Activated T-cell treated with anti-CD3 and anti-CD28 coated beads, Interleukin-2, amount 50 U/mL, for 72 hours (primary cell): ENCODE data around the gene UMODL1. TPM values are rescaled to one million over a fixed set of nuclear protein-coding genes. Genes with fewer than 3 reads are reported as not detected.

Source experiments
- ATAC-seq, 2 donors: fragments of 150-1000 bp; cut with Tn5 transposase; replicated peaks in 1 of 2; 2 replicates each; pipeline ENCODE4 v1.10.0; 2021; ENCODE audit warnings: moderate library complexity in 2 of 2, mild to moderate bottlenecking in 1 of 2
- DNase-seq, 2 donors: peaks; one replicate each; pipeline ENCODE4 v3.0.0; 2021 to 2022; ENCODE audit warnings: mixed read lengths in 1 of 2
- H3K27ac Mint-ChIP-seq: one replicate; pipeline ENCODE4 v1.8.0; 2022; ENCODE audit warnings: mild to moderate bottlenecking, moderate library complexity, mixed read lengths
- H3K27me3 Mint-ChIP-seq: one replicate; pipeline ENCODE4 v1.8.0; 2022; ENCODE audit warnings: low read depth, mixed read lengths
- H3K36me3 Mint-ChIP-seq, 2 donors: one replicate each; pipeline ENCODE4 v1.8.0; 2022; ENCODE audit warnings: mixed read lengths in 2 of 2, mild to moderate bottlenecking in 1 of 2; ENCODE audit not compliant: insufficient read depth in 2 of 2
- H3K4me1 Mint-ChIP-seq: one replicate; pipeline ENCODE4 v1.8.0; 2022; ENCODE audit warnings: low read depth, mixed read lengths
- H3K4me3 Mint-ChIP-seq, 2 donors: one replicate each; pipeline ENCODE4 v1.8.0; 2022; ENCODE audit warnings: mild to moderate bottlenecking in 2 of 2, mixed read lengths in 2 of 2, moderate library complexity in 2 of 2
- H3K9me3 Mint-ChIP-seq, 2 donors: one replicate each; pipeline ENCODE4 v1.8.0; 2022; ENCODE audit warnings: mixed read lengths in 2 of 2
- total RNA-seq, 2 donors: library from RNA; stranded (reverse); gene quantifications; one replicate each; pipeline ENCODE4 v1.2.3, GENCODE V29; 2022

UMODL1 gene
- total RNA-seq, 2 donors from 2014 or later = 0.39 to 0.89 TPM

GRCh38 chr21:42083361-42083690 is 12.2 kb downstream of the UMODL1 start:
- DNase-seq (no peak), ATAC-seq (no peak)
- Mint-ChIP-seq H3K27me3 (no peaks in the 10 kb centered on the region), H3K27ac (no peak overlapping the region), H3K36me3 (no peaks in the 10 kb centered on the region), H3K4me1 (no peaks in the 10 kb centered on the region), H3K4me3 (no peak overlapping the region), H3K9me3 (no peaks in the 10 kb centered on the region)

- H3K27me3 Mint-ChIP-seq = no peaks in the 10 kb centered on the region
- H3K36me3 Mint-ChIP-seq = no peaks in the 10 kb centered on the region
- H3K9me3 Mint-ChIP-seq = no peaks in the 10 kb centered on the region
- no peak overlapping the region for H3K4me3 Mint-ChIP-seq
- DNase-seq (no peak), ATAC-seq (no peak)
- no peak overlapping the region for H3K27ac Mint-ChIP-seq
- peaks cover 6% of the 10 kb centered on the region for H3K4me1 Mint-ChIP-seq
These were observed 13.0 kb downstream of the UMODL1 start for GRCh38 chr21:42084079-42084478.

GRCh38 chr21:42085246-42086077 is 14.3 kb downstream of the UMODL1 start:
- no peaks in the 10 kb centered on the region for H3K27me3 Mint-ChIP-seq
- ATAC-seq (no peak), DNase-seq (no peak)
- no peak overlapping the region for H3K4me3 Mint-ChIP-seq
- H3K9me3 Mint-ChIP-seq = no peaks in the 10 kb centered on the region
- no peak overlapping the region for H3K27ac Mint-ChIP-seq
- no peaks in the 10 kb centered on the region for H3K36me3 Mint-ChIP-seq
- peaks cover 20% of the 10 kb centered on the region for H3K4me1 Mint-ChIP-seq

DNA sequence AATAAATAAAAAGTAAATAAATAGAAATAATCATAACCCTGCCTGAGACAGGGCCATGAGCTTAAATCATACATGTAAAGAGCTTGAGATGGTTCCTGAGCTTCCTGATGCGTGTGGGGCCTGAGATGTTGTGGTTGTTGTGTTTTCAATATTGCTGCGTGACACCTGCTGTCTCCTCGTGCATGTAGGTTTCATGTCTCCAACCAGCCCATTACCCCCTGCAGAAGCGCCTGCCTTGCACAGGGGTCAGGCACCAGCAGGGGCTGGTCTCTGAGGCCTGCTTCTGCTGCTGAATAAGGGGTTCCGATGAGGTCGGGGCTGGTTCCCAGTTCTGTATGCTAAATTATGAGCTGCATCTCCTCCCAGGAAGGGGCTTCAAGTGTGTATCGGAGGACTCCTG is 15.9 kb downstream of the UMODL1 start:
- Mint-ChIP-seq H3K36me3 (no peaks in the 10 kb centered on the region), H3K4me3 (no peak overlapping the region), H3K4me1 (peaks cover 22% of the 10 kb centered on the region), H3K27ac (no peak overlapping the region), H3K9me3 (no peaks in the 10 kb centered on the region), H3K27me3 (peaks cover 11% of the 10 kb centered on the region)
- DNase-seq (no peak), ATAC-seq (no peak)

GRCh38 chr21:42088148-42088547 is 17.0 kb downstream of the UMODL1 start:
- DNase-seq = no peak
- ATAC-seq = no peak
- no peak overlapping the region for H3K27ac Mint-ChIP-seq
- H3K27me3 Mint-ChIP-seq = peaks cover 11% of the 10 kb centered on the region
- H3K36me3 Mint-ChIP-seq = no peaks in the 10 kb centered on the region
- no peaks in the 10 kb centered on the region for H3K9me3 Mint-ChIP-seq
- H3K4me3 Mint-ChIP-seq = no peak overlapping the region
- peaks cover 22% of the 10 kb centered on the region for H3K4me1 Mint-ChIP-seq

GRCh38 chr21:42088658-42089057 is 17.5 kb downstream of the UMODL1 start:
- no peak overlapping the region for H3K4me3 Mint-ChIP-seq
- no peaks in the 10 kb centered on the region for H3K36me3 Mint-ChIP-seq
- H3K4me1 Mint-ChIP-seq = peaks cover 22% of the 10 kb centered on the region
- DNase-seq (no peak), ATAC-seq (no peak)
- H3K27ac Mint-ChIP-seq = no peak overlapping the region
- no peaks in the 10 kb centered on the region for H3K9me3 Mint-ChIP-seq
- peaks cover 11% of the 10 kb centered on the region for H3K27me3 Mint-ChIP-seq

DNA sequence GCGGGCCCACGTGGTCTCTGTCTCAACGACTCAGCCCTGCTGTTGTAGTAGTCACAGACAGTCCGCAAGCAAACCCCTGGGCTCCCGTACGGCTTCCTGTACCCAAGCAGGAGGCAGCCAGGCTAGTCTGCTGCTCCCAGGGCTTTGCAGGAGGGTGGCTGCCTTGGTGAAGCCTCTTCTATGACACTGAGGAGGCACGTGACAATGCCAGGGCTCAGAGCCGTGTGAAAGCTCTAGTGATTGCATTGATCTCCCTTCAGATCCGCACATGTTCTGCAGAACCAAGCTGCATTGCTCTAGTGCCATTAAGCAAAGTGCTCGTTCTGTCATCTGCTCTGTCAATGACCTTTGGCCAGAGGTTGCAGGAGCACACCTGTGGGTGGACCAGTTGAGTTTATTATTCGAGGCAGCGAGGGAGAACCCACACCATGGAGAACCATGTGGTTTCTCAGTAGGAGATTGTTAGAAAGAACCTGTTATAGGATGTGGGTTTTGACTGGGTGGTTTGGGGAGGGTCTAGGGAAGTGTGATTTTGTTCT is 18.0 kb downstream of the UMODL1 start:
- peaks cover 22% of the 10 kb centered on the region for H3K4me1 Mint-ChIP-seq
- H3K4me3 Mint-ChIP-seq = no peak overlapping the region
- H3K9me3 Mint-ChIP-seq = no peaks in the 10 kb centered on the region
- H3K27ac Mint-ChIP-seq = no peak overlapping the region
- DNase-seq (peak in 1 of 2 donors; percentile 14), ATAC-seq (peak; percentile 62 to 63)
- peaks cover 11% of the 10 kb centered on the region for H3K27me3 Mint-ChIP-seq
- no peaks in the 10 kb centered on the region for H3K36me3 Mint-ChIP-seq

DNA sequence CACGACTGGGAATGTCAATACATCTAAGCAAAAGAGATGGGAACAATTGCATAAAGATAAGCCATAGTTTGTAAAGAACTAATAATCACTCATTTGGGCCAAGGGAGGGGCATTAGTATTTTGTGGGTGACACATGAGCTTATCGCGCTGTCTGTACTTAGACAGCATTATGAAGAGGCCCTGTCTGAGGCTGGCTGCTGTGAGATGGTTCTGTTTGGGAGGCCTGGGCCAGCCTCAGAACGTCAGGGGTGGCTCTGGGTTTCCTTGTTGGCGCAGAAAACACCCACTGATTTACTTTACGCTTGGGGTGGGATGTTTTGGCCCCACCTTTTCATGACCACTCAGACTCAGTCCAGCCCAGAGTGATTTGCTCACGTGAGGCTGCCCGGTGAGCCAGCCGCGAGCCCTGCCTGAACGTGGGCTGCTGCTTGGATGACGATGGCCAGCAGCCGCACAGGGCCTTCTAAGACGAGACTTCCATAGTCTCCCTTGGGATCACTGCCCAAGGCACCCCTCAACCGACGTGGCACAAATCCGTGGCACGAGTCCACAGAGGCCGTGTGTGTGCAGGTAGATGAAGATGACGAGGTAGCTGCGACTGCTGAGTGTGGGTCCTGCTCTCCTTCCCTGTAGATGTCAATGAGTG is 18.7 kb downstream of the UMODL1 start:
- H3K27ac Mint-ChIP-seq = no peak overlapping the region
- peaks cover 22% of the 10 kb centered on the region for H3K4me1 Mint-ChIP-seq
- no peaks in the 10 kb centered on the region for H3K9me3 Mint-ChIP-seq
- no peak for DNase-seq
- H3K4me3 Mint-ChIP-seq = no peak overlapping the region
- H3K27me3 Mint-ChIP-seq = peaks cover 11% of the 10 kb centered on the region
- H3K36me3 Mint-ChIP-seq = no peaks in the 10 kb centered on the region
- no peak for ATAC-seq

DNA sequence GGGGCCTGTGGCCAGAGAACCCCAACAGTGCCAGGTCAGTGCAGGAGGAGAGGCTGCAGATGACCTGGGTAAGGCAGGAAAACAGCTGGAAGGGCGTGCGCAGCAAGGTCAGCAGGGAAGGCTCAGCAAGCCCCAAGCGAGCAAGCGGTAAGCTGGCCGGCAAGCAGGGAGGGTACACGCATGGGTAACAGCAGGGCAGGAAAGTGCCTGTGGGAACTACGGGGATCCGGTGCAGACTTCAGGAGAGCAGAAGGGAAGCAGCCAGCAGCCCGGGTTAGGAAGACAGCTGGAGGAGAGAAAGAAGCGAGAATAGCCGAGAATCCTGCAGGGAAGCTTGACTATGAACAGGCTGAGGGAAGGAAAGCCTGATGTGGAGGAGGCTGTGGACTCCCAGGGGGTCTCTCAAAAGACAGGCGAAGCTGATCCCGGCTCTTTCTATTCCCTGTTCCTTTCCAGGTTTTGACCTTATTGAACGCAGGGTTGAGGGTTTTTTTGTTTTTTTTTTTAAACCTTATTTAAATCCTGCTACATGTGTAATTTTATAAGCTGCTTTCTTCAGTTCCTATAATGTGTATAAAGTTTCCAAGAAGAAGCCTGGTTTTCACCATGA is 20.9 kb downstream of the UMODL1 start:
- Mint-ChIP-seq H3K27me3 (peaks cover 11% of the 10 kb centered on the region), H3K4me3 (no peak overlapping the region), H3K9me3 (peaks cover 0 to 2% of the 10 kb centered on the region in 2 donors), H3K36me3 (peaks cover 2 to 5% of the 10 kb centered on the region in 2 donors), H3K27ac (no peak overlapping the region), H3K4me1 (peaks cover 22% of the 10 kb centered on the region)
- no peak for ATAC-seq
- no peak for DNase-seq

DNA sequence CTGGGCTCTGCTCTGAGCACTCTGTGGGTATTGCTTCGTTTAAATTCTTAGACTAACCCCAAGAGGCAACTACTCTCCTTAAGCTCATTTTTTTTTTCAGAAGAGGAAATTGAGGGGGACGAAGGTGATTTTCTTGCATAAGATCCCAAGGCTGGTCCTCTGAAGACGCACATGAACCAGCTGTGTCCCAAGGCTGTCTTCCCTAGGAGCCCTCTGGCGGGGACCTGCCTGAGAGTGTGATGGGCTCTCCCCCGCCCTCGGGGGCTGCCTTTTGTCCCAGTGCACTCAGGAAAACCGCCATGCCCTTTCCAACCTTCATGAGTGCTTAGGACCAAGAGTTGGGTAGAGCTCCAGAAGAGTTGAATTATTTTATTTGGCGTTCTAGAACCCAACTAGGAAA is 21.7 kb downstream of the UMODL1 start:
- peaks cover 0 to 2% of the 10 kb centered on the region in 2 donors for H3K9me3 Mint-ChIP-seq
- peaks cover 2 to 5% of the 10 kb centered on the region in 2 donors for H3K36me3 Mint-ChIP-seq
- H3K27ac Mint-ChIP-seq = no peak overlapping the region
- H3K27me3 Mint-ChIP-seq = peaks cover 11% of the 10 kb centered on the region
- no peak overlapping the region for H3K4me3 Mint-ChIP-seq
- DNase-seq = no peak
- no peak for ATAC-seq
- peaks cover 22% of the 10 kb centered on the region for H3K4me1 Mint-ChIP-seq

- Mint-ChIP-seq H3K4me3 (no peak overlapping the region), H3K27ac (no peak overlapping the region), H3K9me3 (peaks cover 0 to 2% of the 10 kb centered on the region in 2 donors), H3K27me3 (peaks cover 11% of the 10 kb centered on the region), H3K4me1 (peaks cover 22% of the 10 kb centered on the region), H3K36me3 (peaks cover 2 to 5% of the 10 kb centered on the region in 2 donors)
- ATAC-seq = no peak
- no peak for DNase-seq
These were observed 22.1 kb downstream of the UMODL1 start for GRCh38 chr21:42093186-42093585.

DNA sequence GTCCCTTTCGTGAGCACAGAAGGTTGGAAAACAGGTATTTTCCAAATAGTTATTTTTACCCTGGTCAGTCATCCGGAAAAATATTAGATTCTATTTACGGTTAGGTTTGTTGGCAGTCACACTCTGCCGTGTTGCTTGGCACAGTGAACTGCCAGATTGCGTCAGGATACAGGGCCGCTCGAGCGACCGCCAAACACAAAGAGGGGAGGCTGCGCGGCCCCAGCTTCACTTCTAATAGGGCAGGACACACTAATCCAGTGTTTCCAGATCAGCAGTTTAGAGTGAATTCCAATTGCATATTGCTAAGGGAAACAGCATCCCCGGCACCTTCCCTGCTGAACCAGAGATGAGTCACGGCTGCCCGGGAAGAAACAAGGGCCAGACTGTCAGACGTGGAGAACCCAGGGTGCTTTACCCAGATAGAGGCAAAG is 22.9 kb downstream of the UMODL1 start:
- peaks cover 11% of the 10 kb centered on the region for H3K27me3 Mint-ChIP-seq
- DNase-seq (no peak), ATAC-seq (no peak)
- peaks cover 0 to 2% of the 10 kb centered on the region in 2 donors for H3K9me3 Mint-ChIP-seq
- peaks cover 17% of the 10 kb centered on the region for H3K4me1 Mint-ChIP-seq
- no peak overlapping the region for H3K4me3 Mint-ChIP-seq
- H3K27ac Mint-ChIP-seq = no peak overlapping the region
- H3K36me3 Mint-ChIP-seq = peaks cover 2 to 5% of the 10 kb centered on the region in 2 donors

- H3K36me3 Mint-ChIP-seq = peaks cover 2 to 5% of the 10 kb centered on the region in 2 donors
- no peak overlapping the region for H3K27ac Mint-ChIP-seq
- DNase-seq (no peak), ATAC-seq (no peak)
- peaks cover 11% of the 10 kb centered on the region for H3K27me3 Mint-ChIP-seq
- no peak overlapping the region for H3K4me3 Mint-ChIP-seq
- peaks cover 9% of the 10 kb centered on the region for H3K4me1 Mint-ChIP-seq
- peaks cover 0 to 2% of the 10 kb centered on the region in 2 donors for H3K9me3 Mint-ChIP-seq
These were observed 23.7 kb downstream of the UMODL1 start for GRCh38 chr21:42094811-42095210.
